Fibroblast of skin of right quadriceps (primary cell): ENCODE data around the gene LYZL1.
"Not testable (repeated sequence)": the region's sequence is repeated elsewhere in the genome, so short reads cannot be mapped to it uniquely, and the experiment has no call there.

ENCODE experiments used
- DNase-seq: peaks from one replicate; pipeline ENCODE4 v3.0.0-alpha.2; 2013

Gene LYZL1

DNA sequence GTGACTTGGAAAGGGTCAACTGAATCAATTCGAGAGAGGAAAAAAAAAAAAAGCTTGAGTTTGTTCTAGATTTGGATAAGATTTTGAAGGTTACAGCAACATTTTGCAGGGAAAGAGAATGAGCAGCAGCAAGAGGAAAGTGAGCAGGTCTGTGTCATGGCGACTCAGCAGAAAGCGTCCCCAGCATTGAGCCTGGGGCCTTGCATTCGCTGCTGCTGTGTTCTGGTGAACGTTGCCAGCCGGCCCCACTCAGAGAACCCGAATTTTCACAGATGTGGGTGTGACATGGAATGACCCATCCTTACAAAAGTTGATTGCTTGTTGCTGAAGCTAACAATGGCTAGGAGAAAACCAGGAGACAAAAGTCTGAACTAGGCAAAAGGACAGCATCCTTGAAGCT lies 21.6 kb downstream of the LYZL1 start:
- DNase-seq: not testable (repeated sequence)

- DNase-seq: no peak
These were observed 24.2 kb downstream of the LYZL1 start for GRCh38 chr10:29313071-29313470.

- DNase-seq: no peak
These were observed 25.9 kb downstream of the LYZL1 start for GRCh38 chr10:29314726-29315125.

DNA sequence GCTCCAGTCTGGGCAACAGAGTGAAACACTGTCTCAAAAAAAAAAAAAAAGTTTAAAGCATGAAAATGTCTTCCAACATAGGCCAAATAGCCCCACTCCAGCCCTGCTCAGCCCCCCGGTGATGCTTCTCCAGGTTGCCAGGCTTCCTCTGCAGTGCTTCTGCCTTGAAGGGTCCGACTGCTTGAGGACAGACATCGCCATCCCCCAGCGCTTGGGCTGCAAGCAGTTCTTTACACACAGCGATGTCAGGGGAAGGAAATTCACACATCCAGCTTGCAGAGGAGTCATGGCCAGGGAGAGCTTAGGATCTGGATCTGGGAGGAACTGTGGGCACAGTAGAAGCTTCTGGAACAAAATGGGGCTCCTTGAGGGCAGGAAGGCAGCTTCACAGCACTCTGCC lies 26.9 kb downstream of the LYZL1 start:
- DNase-seq: no peak

DNA sequence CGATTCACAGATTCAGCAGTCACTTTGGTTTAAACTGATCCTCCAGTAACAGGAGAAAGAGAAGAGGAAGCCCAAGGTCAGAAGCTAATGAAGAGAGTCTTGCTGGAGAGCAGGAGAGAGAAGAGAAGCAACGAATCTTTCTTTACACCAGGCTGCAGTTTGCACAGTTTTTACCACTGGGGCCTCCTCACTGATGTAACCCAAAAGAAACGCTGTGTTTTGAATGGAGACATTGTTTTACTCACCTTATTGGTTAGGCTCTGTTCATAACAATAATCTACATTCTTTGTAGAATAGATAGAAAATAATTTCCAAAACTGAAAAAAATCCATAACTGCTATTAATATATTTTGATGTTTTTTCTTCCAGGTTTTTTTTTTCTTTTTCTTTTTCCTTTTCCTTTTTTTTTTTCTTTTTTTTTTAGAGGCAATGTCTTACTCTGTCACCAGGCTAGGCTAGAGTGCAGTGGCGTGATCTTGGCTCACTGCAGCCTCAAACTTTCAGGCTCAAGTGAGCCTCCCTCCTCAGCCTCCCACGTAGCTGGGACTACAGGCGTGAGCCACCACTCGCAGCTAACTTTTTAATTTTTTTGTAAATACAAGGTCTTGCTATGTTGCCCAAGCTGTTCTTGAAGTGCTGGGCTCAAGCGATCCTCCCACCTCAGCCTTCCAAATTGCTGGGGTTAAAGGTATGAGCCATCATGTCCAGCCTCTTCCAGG lies 27.6 kb downstream of the LYZL1 start:
- DNase-seq: no peak

DNA sequence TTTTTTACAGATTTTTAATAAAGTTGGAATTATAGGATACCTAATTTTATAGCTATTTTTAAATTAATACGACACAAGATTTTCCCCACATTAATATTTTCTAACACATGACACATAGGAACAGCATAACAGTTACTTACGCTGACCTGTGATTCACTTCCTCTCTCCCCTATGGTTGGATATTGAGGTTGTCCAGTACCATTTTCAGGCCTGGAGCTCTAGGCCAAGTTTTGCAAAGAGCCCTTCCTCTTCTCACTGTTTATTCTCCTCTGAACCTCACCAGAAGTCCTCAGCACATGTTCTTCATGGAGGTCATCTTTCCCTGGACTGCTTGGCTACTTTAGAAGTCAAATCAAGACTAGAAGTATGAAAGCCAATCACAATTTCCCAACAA lies 28.2 kb downstream of the LYZL1 start:
- DNase-seq: no peak

GRCh38 chr10:29317423-29318021 lies 28.7 kb downstream of the LYZL1 start:
- DNase-seq: no peak

DNA sequence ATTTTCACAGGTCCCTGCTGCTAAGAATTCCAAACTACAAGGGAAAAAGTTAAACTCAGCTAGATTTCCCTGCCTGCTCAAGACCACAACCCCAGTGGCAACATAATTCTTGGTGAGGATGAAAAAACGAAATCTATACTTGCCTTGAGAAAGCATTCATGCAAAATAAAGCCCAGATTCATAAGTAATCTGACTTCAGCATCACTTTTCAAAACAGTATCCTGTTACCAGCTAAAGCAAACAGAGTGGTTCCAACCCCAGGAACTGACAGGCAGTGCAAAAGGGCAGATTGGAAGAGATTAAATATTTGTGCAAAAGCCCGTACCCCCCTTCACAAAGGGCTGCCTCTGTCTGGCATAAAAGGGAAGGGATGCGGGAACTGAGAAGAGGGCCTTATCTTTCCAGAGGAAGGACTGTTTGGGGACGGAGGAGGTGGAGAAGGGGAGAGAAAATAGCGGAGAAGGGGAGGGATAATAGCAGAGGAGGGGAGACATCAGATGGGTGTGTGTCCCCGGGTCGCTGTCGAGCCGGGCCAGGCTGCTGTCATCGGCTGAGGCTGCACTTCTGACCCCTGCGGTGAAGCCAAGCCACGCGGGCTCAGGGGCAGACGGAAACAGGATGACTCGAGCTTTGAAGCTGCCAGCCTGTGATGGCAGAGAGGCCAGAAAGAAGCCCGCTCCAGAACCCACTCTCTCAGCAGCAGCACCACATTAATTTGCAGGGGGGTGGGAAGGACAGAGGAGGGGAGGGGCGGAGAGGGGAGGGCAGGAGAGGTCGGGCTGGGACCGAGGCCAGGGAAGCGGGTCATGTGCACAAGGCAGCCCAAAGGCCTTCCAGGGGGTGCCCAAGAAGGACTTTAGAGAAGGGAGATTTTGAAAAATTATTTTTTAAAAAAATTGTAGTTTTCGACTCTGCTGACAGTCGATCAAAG lies 29.5 kb downstream of the LYZL1 start:
- peak; percentile 12 for DNase-seq

DNA sequence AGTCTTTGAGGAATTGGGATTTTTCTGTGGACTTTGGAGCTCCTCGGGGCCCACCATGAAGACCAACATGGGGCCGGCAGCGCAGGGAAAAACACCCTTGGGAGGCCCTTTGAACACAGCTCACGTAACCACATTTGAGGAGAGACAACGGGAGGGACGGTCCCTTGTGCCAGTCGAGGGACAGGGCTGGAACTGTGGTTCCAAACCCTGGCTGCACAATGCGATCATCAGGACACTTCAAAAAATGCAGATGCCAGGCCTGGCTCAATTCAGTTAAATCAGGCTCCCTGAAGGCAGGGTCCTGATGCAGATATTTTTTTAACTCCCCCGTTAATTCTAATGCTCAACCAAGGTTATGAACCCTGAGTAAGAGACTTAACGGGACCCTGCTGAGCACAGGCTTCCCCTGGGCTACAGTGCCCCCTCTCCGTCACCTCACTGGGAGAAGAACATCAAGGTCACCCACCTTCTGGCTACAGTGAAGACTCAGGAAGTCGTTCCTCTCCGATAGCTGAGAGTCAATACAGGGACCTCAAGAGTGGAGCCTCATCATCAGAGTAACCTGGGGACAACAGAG lies 30.4 kb downstream of the LYZL1 start:
- DNase-seq: no peak

GRCh38 chr10:29320680-29321121 lies 31.8 kb downstream of the LYZL1 start:
- DNase-seq: not testable (repeated sequence)

- no peak for DNase-seq
These were observed 32.8 kb downstream of the LYZL1 start for GRCh38 chr10:29321656-29322055.

GRCh38 chr10:29322918-29323317 lies 34.0 kb downstream of the LYZL1 start:
- no peak for DNase-seq

DNA sequence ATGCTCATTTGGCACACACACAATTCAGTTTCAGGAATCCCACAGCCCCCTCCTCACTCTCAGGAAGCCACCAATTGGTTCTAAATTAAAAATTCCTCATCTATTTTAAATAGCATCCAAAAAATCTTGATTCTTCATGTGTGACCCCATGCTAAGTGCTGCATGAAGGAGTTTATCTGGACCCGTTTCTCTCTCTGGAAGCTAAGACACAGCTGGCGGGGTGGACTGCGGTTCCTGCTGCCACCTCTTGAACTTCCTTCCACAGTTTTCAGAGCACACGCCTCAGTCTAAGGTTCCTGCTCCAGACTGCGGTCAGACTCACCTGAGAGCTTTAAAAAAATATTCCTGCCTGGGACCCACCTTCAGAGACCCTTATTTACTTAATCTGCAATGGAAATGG lies 34.5 kb downstream of the LYZL1 start:
- DNase-seq: no peak

DNA sequence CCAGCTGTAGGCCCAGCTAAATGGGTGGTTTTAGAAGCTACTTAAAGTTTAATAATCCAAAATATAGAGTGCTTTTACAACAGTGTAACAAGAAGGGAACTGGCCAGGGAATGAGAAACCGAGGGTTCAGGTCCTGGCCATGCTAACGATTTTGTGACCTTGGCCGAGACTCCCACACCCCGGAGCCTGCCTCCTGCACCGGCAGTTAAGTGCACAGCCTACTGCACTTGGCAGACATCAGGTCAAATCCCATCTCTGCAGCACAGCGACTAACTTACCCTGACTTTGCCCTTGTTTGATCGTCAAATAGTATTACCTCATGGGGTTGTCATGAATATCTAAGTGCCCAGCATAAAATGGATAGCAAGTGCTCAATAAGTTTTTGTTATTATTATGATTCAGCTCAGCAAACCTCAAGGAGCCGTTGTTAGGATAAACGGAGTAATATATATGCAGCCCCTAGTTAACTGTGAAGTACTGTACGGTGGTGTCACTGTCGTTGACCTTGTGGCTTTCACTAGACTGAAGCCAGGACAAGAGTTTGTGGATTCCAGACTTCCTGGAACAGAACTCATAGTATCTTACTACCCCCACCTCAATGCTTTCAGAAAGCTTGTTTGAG lies 35.5 kb downstream of the LYZL1 start:
- peak; percentile 6 for DNase-seq

DNA sequence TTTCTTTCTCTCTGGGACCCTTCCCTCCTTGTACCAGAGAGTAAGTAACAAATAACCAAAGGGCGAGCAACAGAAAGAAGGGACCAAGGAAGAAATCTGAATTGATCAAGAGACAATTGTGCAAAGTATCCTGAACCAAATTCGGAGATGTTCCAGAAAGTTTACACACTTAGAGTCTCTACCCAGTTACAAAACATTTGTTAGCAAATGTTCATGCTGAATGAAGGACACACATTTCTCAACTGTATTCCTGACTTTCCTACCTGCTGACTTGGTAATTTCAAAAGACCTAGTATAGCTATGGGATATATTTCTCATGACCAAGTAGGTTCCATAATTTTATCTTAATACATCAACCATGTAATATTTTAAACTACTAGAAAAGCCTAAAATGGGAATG lies 37.4 kb downstream of the LYZL1 start:
- DNase-seq: no peak

DNA sequence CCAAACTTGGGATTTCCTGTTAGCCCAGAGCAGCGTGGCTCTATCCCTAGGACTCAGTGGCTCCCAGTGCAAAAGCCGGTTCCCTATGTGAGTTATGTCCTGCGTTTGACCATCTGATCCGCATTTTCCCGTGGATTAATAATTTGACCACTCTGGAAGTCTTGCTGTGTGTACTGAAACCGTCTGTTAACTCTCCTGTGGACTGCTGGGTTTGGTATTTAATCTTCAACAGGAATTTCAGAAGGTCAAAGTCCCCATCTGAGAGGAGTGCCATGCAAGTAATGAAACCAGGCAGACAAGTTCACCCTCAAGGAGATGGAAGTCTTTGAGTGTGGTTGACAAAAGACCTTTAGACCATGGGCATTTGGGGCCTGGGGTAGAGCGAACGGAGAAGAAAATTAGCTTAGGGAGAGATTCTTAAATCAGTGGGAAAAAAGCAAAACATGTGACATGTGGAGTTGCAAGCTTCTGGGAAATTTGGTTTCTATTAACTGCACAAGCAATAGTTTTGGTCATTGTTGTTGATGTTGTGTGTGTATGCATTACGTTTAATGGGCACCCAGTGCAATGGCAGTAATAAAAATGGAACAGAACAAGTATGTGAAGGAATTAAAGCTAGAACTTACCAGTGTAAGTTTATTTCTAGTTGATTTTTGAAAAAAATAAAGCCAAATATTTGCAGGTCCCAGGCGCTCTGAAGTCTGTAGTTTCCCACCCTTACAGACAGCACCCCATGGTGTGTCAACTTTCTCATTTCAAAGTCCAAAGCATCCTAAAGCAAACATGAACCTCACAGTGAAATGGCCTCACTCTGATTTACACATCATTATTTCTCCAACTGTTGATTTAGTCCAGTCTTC lies 38.2 kb downstream of the LYZL1 start:
- no peak for DNase-seq

GRCh38 chr10:29327746-29328102 lies 38.9 kb downstream of the LYZL1 start:
- DNase-seq: no peak

GRCh38 chr10:29328983-29329382 lies 40.1 kb downstream of the LYZL1 start:
- peak; percentile 71 for DNase-seq

DNA sequence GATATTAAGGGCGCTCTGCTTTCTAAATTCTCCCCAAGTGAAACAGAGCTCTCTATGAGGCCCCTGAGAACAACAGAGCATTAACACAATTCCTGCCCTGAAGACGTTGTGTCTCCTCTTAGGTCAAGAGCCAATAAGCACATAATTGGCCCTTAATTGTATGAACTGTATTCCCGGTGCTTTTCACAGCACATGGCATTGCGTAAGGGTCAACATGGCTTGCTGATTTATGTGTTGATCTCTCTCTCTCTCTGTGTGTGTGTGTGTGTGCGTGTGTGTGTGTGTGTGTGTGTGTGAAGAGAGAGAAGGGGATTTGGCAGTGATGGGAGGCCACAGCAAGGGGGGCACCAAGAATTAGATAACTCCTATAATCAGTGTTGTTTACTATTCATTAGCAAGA lies 40.5 kb downstream of the LYZL1 start:
- peak; percentile 22 for DNase-seq

DNA sequence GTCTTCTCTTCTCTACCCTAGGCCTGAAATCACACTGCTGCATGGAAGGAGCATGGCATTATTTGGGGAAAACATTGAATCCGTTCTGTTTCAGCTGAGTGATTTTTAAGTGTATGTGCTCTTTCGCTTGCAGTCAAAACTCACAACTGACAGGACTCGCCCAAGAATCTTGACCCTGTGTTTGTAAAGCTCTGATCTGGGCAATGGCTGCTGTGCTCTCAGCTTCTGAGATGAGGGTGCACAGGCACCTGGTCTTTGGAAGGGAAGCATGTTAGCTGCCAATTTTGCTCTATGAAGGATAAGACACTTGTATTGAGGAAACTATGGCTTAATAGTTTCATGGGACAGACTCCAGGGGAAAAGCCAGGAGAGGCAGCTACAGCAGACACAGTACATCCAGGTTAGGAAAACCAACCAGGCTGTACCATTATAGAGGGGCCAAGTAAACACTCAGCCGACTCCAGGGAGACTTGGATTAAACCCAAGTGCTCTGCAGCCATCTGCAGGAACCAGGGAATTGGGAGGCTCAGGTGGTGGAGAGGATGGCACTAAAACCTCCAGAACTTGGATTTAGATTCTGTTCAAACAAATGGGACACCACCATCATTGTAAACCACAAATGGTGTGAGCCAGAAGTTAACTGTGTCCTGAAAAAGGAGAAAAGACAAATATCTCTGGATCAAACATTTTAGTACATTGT lies 43.3 kb downstream of the LYZL1 start:
- DNase-seq: no peak

- DNase-seq: no peak
These were observed 43.9 kb downstream of the LYZL1 start for GRCh38 chr10:29332761-29333148.
